PFSK-1 (cell line): ENCODE results near the gene MKNK1.

Experiments used
- FOXP2 ChIP-seq: optimal IDR thresholded peaks from 2 replicates; pipeline ENCODE3; 2011; ENCODE audit warnings: borderline replicate concordance, control low read depth, inconsistent platforms; ENCODE audit not compliant: insufficient read depth; ENCODE audit errors: extremely low read length, extremely low read depth
- POLR2AphosphoS5 ChIP-seq: IDR thresholded peaks from 2 replicates; pipeline ENCODE4 v1.6.1; 2012; ENCODE audit warnings: low read depth, mild to moderate bottlenecking, control low read depth, low read length, moderate library complexity
- REST ChIP-seq, 2 experiments: IDR thresholded peaks; 2 replicates each; pipeline versions ENCODE4 v1.6.1 to v1.8.0; 2011 to 2012; ENCODE audit warnings: low read depth in 2 of 2, low read length in 2 of 2, control low read depth in 1 of 2, inconsistent platforms in 1 of 2, mild to moderate bottlenecking in 1 of 2, moderate library complexity in 1 of 2; ENCODE audit not compliant: insufficient read depth in 1 of 2
- SIN3A ChIP-seq: IDR thresholded peaks from 2 replicates; pipeline ENCODE4 v1.6.1; 2012; ENCODE audit warnings: mild to moderate bottlenecking, low read length, moderate library complexity, borderline replicate concordance; ENCODE audit not compliant: insufficient read depth

GRCh38 chr1:46603481-46603857, 599 bp downstream of the MKNK1 start:
- no peak for TF ChIP-seq REST (IDR thresholded peaks at IDR 0.05; ENCODE audit: insufficient read depth in 1 of 2, low read depth in 2 of 2, low read length in 2 of 2)
- no peak for TF ChIP-seq SIN3A
- TF ChIP-seq POLR2AphosphoS5, result no peak
- TF ChIP-seq FOXP2, result no peak
